SH-SY5Y (cell line): ENCODE measurements around the gene RAB29.

Experiments
- GATA2 ChIP-seq: IDR thresholded peaks from 2 replicates; pipeline ENCODE4 v1.6.1; 2011; ENCODE audit warnings: mild to moderate bottlenecking, low read depth, low read length
- GATA3 ChIP-seq: IDR thresholded peaks from 2 replicates; pipeline ENCODE4 v1.6.1; 2011; ENCODE audit warnings: low read depth, mild to moderate bottlenecking, low read length, moderate library complexity

DNA sequence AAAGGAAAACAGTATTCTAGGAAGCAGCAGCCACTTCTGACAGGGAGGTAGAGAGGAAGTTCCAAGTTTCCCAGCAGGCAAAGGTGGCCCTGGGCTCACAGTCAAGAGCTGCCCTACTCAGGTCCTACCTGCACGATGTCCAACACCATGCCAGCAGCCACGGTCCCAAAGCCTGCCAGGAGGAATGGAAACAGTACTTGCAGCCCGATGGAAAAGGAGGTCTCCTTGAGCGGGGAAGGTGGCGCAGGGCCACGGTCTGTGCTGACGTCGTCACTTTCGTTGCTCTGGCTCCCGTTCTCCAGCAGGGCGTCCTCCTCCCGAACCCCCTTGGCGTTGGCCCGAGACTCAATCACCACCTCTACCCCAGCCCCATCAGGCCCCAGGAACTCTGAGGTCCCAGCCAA, 34.7 kb upstream of the RAB29 start:
- TF ChIP-seq GATA2 (no peak), GATA3 (no peak)
